Neuronal stem cell (in vitro differentiated cells): Measurements from ENCODE around the gene HSF2.

Experiments
- DNase-seq: peaks from one replicate; pipeline ENCODE4 v3.0.0-alpha.2; 2013; ENCODE audit warnings: low spot score
- H2AFZ ChIP-seq: one replicate; pipeline ENCODE4 v1.6.1; 2013; ENCODE audit warnings: mild to moderate bottlenecking, low read length, inconsistent platforms
- H2AK5ac ChIP-seq: 2 replicates; pipeline ENCODE4 v1.6.1; 2013; ENCODE audit warnings: low read depth, mild to moderate bottlenecking, inconsistent platforms, low read length, moderate library complexity, mixed read lengths
- H2BK120ac ChIP-seq: 2 replicates; pipeline ENCODE4 v1.6.1; 2013; ENCODE audit warnings: low read depth, mild to moderate bottlenecking, inconsistent platforms, low read length, moderate library complexity, mixed read lengths
- H2BK12ac ChIP-seq: one replicate; pipeline ENCODE4 v1.6.1; 2013; ENCODE audit warnings: low read length, inconsistent platforms
- H2BK15ac ChIP-seq: 2 replicates; pipeline ENCODE4 v1.6.1; 2013; ENCODE audit warnings: mild to moderate bottlenecking, low read length, inconsistent platforms, mixed read lengths
- H2BK5ac ChIP-seq: one replicate; pipeline ENCODE4 v1.6.1; 2013; ENCODE audit warnings: inconsistent platforms, mild to moderate bottlenecking, low read length, moderate library complexity
- H3K14ac ChIP-seq: one replicate; pipeline ENCODE4 v1.6.1; 2013; ENCODE audit warnings: low read length, inconsistent platforms
- H3K18ac ChIP-seq: 2 replicates; pipeline ENCODE4 v1.6.1; 2013; ENCODE audit warnings: low read length, inconsistent platforms
- H3K23ac ChIP-seq: 2 replicates; pipeline ENCODE4 v1.6.1; 2013; ENCODE audit warnings: low read depth, mild to moderate bottlenecking, mixed read lengths, low read length, inconsistent platforms; ENCODE audit not compliant: poor library complexity
- H3K27ac ChIP-seq: replicated peaks from 3 replicates; pipeline ENCODE4 v1.5.1; 2013; ENCODE audit warnings: low read length, inconsistent platforms
- H3K27me3 ChIP-seq, 3 experiments: 2 replicates each; pipeline ENCODE4 v1.6.1; 2013; ENCODE audit warnings: low read length in 3 of 3, mild to moderate bottlenecking in 2 of 3, inconsistent platforms in 1 of 3, low read depth in 1 of 3, mixed read lengths in 1 of 3, moderate library complexity in 1 of 3; ENCODE audit not compliant: control insufficient read depth in 3 of 3, insufficient read depth in 3 of 3
- H3K36me3 ChIP-seq, 2 donors: replicated peaks in 1 of 2; 2 replicates each; pipeline ENCODE4 v1.6.1; 2013; ENCODE audit warnings: low read length in 2 of 2; ENCODE audit not compliant: control insufficient read depth in 2 of 2, insufficient read depth in 2 of 2
- H3K4ac ChIP-seq: 2 replicates; pipeline ENCODE4 v1.6.1; 2013; ENCODE audit warnings: inconsistent platforms, mild to moderate bottlenecking, low read length, moderate library complexity
- H3K4me1 ChIP-seq, 2 donors: 1 replicate in 1 of 2; 2 replicates in 1 of 2; pipeline ENCODE4 v1.6.1; 2013; ENCODE audit warnings: low read length in 2 of 2, low read depth in 1 of 2; ENCODE audit not compliant: control insufficient read depth in 2 of 2, insufficient read depth in 1 of 2
- H3K4me2 ChIP-seq: one replicate; pipeline ENCODE4 v1.6.1; 2013; ENCODE audit warnings: mild to moderate bottlenecking, low read length, inconsistent platforms; ENCODE audit not compliant: insufficient read depth, poor library complexity, severe bottlenecking
- H3K4me3 ChIP-seq, 2 donors: 2 replicates each; pipeline ENCODE4 v1.5.1; 2013; ENCODE audit warnings: low read length in 2 of 2, mild to moderate bottlenecking in 2 of 2, inconsistent platforms in 1 of 2, moderate library complexity in 1 of 2
- H3K79me1 ChIP-seq: one replicate; pipeline ENCODE4 v1.6.1; 2013; ENCODE audit warnings: low read depth, mild to moderate bottlenecking, inconsistent platforms, low read length, moderate library complexity
- H3K9ac ChIP-seq: one replicate; pipeline ENCODE4 v1.6.1; 2013; ENCODE audit warnings: mild to moderate bottlenecking, low read depth, low read length, inconsistent platforms; ENCODE audit not compliant: poor library complexity
- H3K9me3 ChIP-seq, 2 donors: replicated peaks in 1 of 2; 2 replicates each; pipeline versions ENCODE3 to v1.6.1; 2013; ENCODE audit warnings: low read length in 2 of 2, mild to moderate bottlenecking in 2 of 2, inconsistent platforms in 1 of 2, low read depth in 1 of 2, mixed read lengths in 1 of 2, moderate library complexity in 1 of 2; ENCODE audit not compliant: control insufficient read depth in 2 of 2, insufficient read depth in 1 of 2
- H4K8ac ChIP-seq: one replicate; pipeline ENCODE4 v1.6.1; 2013; ENCODE audit warnings: low read depth, mild to moderate bottlenecking, inconsistent platforms, low read length, moderate library complexity
- H4K91ac ChIP-seq: one replicate; pipeline ENCODE4 v1.6.1; 2013; ENCODE audit warnings: low read length, low read depth, mild to moderate bottlenecking, inconsistent platforms; ENCODE audit not compliant: poor library complexity
- WGBS, 2 donors: extraction: QIAGEN DNeasy Blood & Tissue Kit; methylation state at CpG; one replicate each; pipeline ENCODE4 v1.1.7; 2013; ENCODE audit warnings: missing lambda C conversion rate in 2 of 2, mixed read lengths in 1 of 2; ENCODE audit not compliant: insufficient read length in 2 of 2, insufficient replicate concordance in 1 of 2; ENCODE audit errors: extremely low coverage in 2 of 2; 5-methylcytosine and 5-hydroxymethylcytosine counted together

The HSF2 gene

GRCh38 chr6:122363769-122364483 lies 35.5 kb upstream of the HSF2 start:
- no peak overlapping the region for H3K9ac ChIP-seq
- H3K36me3 ChIP-seq, result no peaks in the 10 kb centered on the region
- H3K4me1 ChIP-seq, result no peaks in the 10 kb centered on the region
- H2AK5ac ChIP-seq, result no peak overlapping the region
- no peak for DNase-seq
- no peak overlapping the region for H3K4ac ChIP-seq
- no peak overlapping the region for H4K91ac ChIP-seq
- H2BK120ac ChIP-seq, result no peak overlapping the region
- no peak overlapping the region for H3K18ac ChIP-seq
- H2BK5ac ChIP-seq, result no peak overlapping the region
- H2BK12ac ChIP-seq, result no peak overlapping the region
- no peaks in the 10 kb centered on the region for H3K9me3 ChIP-seq
- H3K4me3 ChIP-seq, result no peak overlapping the region
- H3K79me1 ChIP-seq, result no peaks in the 10 kb centered on the region
- WGBS, 2 donors, result no CpG with 5 or more reads among the region's 6 CpGs
- H3K14ac ChIP-seq, result no peak overlapping the region
- H3K23ac ChIP-seq, result no peak overlapping the region
- H4K8ac ChIP-seq, result no peak overlapping the region
- no peak overlapping the region for H3K4me2 ChIP-seq
- H2AFZ ChIP-seq, result no peak overlapping the region
- no peaks in the 10 kb centered on the region for H3K27me3 ChIP-seq
- H3K27ac ChIP-seq, result no peak overlapping the region
- no peak overlapping the region for H2BK15ac ChIP-seq

GRCh38 chr6:122365775-122366403 lies 33.6 kb upstream of the HSF2 start:
- no peaks in the 10 kb centered on the region for H3K79me1 ChIP-seq
- no peak for DNase-seq
- H2BK15ac ChIP-seq, result no peak overlapping the region
- H4K91ac ChIP-seq, result no peak overlapping the region
- peak overlapping the region; percentile 2 for H3K14ac ChIP-seq
- no peak overlapping the region for H3K27ac ChIP-seq
- no peak overlapping the region for H2BK12ac ChIP-seq
- H3K9me3 ChIP-seq, result no peaks in the 10 kb centered on the region
- H2AK5ac ChIP-seq, result no peak overlapping the region
- no peak overlapping the region for H2BK120ac ChIP-seq
- H3K4ac ChIP-seq, result no peak overlapping the region
- no CpG with 5 or more reads among the region's 8 CpGs for WGBS, 2 donors
- H3K27me3 ChIP-seq, result no peaks in the 10 kb centered on the region
- H4K8ac ChIP-seq, result no peak overlapping the region
- no peak overlapping the region for H2AFZ ChIP-seq
- H3K9ac ChIP-seq, result no peak overlapping the region
- H3K4me1 ChIP-seq, result no peaks in the 10 kb centered on the region
- no peak overlapping the region for H3K23ac ChIP-seq
- no peak overlapping the region for H3K18ac ChIP-seq
- no peak overlapping the region for H3K4me3 ChIP-seq
- H3K4me2 ChIP-seq, result no peak overlapping the region
- H3K36me3 ChIP-seq, result no peaks in the 10 kb centered on the region
- no peak overlapping the region for H2BK5ac ChIP-seq

GRCh38 chr6:122367171-122367570 lies 32.3 kb upstream of the HSF2 start:
- Histone ChIP-seq H3K18ac (no peak overlapping the region), H2BK120ac (no peak overlapping the region), H3K4ac (no peak overlapping the region), H2BK12ac (no peak overlapping the region), H2BK5ac (no peak overlapping the region), H2AFZ (no peak overlapping the region), H4K91ac (no peak overlapping the region), H2BK15ac (no peak overlapping the region), H3K27ac (no peak overlapping the region), H4K8ac (no peak overlapping the region), H3K27me3 (no peaks in the 10 kb centered on the region), H3K79me1 (no peaks in the 10 kb centered on the region), H3K14ac (no peak overlapping the region), H2AK5ac (no peak overlapping the region), H3K9ac (no peak overlapping the region), H3K4me3 (no peak overlapping the region), H3K4me1 (no peaks in the 10 kb centered on the region), H3K36me3 (no peaks in the 10 kb centered on the region), H3K23ac (no peak overlapping the region), H3K4me2 (no peak overlapping the region), H3K9me3 (no peaks in the 10 kb centered on the region)
- no peak for DNase-seq
- whole genome bisulfite sequencing, 2 donors, result no CpG with 5 or more reads among the region's 1 CpG

GRCh38 chr6:122369536-122369935 lies 29.9 kb upstream of the HSF2 start:
- H3K27ac ChIP-seq, result no peak overlapping the region
- no peak overlapping the region for H3K4ac ChIP-seq
- H3K4me2 ChIP-seq, result no peak overlapping the region
- H4K91ac ChIP-seq, result no peak overlapping the region
- H3K4me3 ChIP-seq, result no peak overlapping the region
- no CpG with 5 or more reads among the region's 1 CpG for WGBS, 2 donors
- H3K14ac ChIP-seq, result no peak overlapping the region
- no peaks in the 10 kb centered on the region for H3K4me1 ChIP-seq
- H2BK5ac ChIP-seq, result no peak overlapping the region
- H3K36me3 ChIP-seq, result no peaks in the 10 kb centered on the region
- no peak overlapping the region for H3K9ac ChIP-seq
- no peak overlapping the region for H3K23ac ChIP-seq
- no peak overlapping the region for H2BK120ac ChIP-seq
- no peaks in the 10 kb centered on the region for H3K27me3 ChIP-seq
- H4K8ac ChIP-seq, result no peak overlapping the region
- no peak for DNase-seq
- H2AFZ ChIP-seq, result no peak overlapping the region
- H2BK15ac ChIP-seq, result no peak overlapping the region
- H3K79me1 ChIP-seq, result no peaks in the 10 kb centered on the region
- no peak overlapping the region for H2AK5ac ChIP-seq
- H3K18ac ChIP-seq, result no peak overlapping the region
- H2BK12ac ChIP-seq, result no peak overlapping the region
- H3K9me3 ChIP-seq, result no peaks in the 10 kb centered on the region
